Measurements from ENCODE around the gene RAF1. TPM values are rescaled to one million over a fixed set of nuclear protein-coding genes. Genes with fewer than 3 reads are reported as not detected.

RAF1 gene
- 10 to 100 TPM; 89.4 to 90.9 TPM for total RNA-seq
- polyA plus RNA-seq, result 73.1 TPM

- DNase-seq, result peak; percentile 95 to 99 (median 97)
- Histone ChIP-seq H3K27me3 (ENCODE audit: insufficient read depth, low read length, poor library complexity, severe bottlenecking) (no peaks in the 10 kb centered on the region), H3K36me3 (ENCODE audit: insufficient read depth, low read length) (no peaks in the 10 kb centered on the region), H3K27ac (ENCODE audit: low read depth, low read length) (peak within 1 kb of the TSS; percentile 96), H3K4me3 (ENCODE audit: low read length) (peak within 1 kb of the TSS; percentile 99), H3K4me1 (ENCODE audit: insufficient read depth, low read length) (peaks cover 26% of the 10 kb centered on the region), H3K9me3 (ENCODE audit: low read length) (no peaks in the 10 kb centered on the region)
- H3K4me3 Mint-ChIP-seq, result peak within 1 kb of the TSS; percentile 93 to 100 (median 99)
- peak within 1 kb of the TSS; percentile 93 to 100 (median 99) for H3K27ac Mint-ChIP-seq
- ChIA-PET CTCF (interaction anchor here (0.8 to 1.7 kb wide), 4 partner anchors 11 to 95 kb away, joined by 3 to 6 read pairs (median 4); no protein-coding TSS in a partner anchor), POLR2A (interaction anchor here (0.6 to 2.4 kb wide), 11 partner anchors 8 to 1987 kb away, joined by 3 to 8 read pairs (median 4); partner anchors contain the start of genes CCDC174, CHCHD4, MKRN2 and NUP210)
- H3K9me3 Mint-ChIP-seq, result no peaks in the 10 kb centered on the region
- peaks cover 30 to 45% (median 41%) of the 10 kb centered on the region in 3 donors for H3K4me1 Mint-ChIP-seq
- H3K27me3 Mint-ChIP-seq, result no peaks in the 10 kb centered on the region
- peaks cover 0 to 18% (median 1%) of the 10 kb centered on the region in 3 donors for H3K36me3 Mint-ChIP-seq
Measured at GRCh38 chr3:12663936-12664908, at the start of gene RAF1. TSS of gene RAF1 (minus strand) at chr3:12664117. CDS start at chr3:12618721, 45,396 bp downstream.

- no peak overlapping the region for H3K4me3 ChIP-seq (ENCODE audit: low read length)
- Mint-ChIP-seq H3K27ac (no peak overlapping the region), H3K36me3 (no peaks in the 10 kb centered on the region), H3K4me1 (no peaks in the 10 kb centered on the region), H3K4me3 (no peak overlapping the region), H3K27me3 (peaks cover 5 to 22% of the 10 kb centered on the region in 2 donors), H3K9me3 (no peaks in the 10 kb centered on the region)
- ChIA-PET CTCF (interaction anchor here (1.2 kb wide), 1 partner anchor 14 kb away, joined by 3 read pairs; no protein-coding TSS in a partner anchor), POLR2A (no interaction called here)
- H3K36me3 ChIP-seq (ENCODE audit: insufficient read depth, low read length), result no peaks in the 10 kb centered on the region
- DNase-seq, result no peak
- no peaks in the 10 kb centered on the region for H3K9me3 ChIP-seq (ENCODE audit: low read length)
- no peaks in the 10 kb centered on the region for H3K4me1 ChIP-seq (ENCODE audit: insufficient read depth, low read length)
- H3K27me3 ChIP-seq (ENCODE audit: insufficient read depth, low read length, poor library complexity, severe bottlenecking), result no peaks in the 10 kb centered on the region
- H3K27ac ChIP-seq (ENCODE audit: low read depth, low read length), result no peak overlapping the region
Measured at GRCh38 chr3:12710062-12710461, 46.1 kb upstream of the RAF1 start.

GRCh38 chr3:12709334-12709733, 45.4 kb upstream of the RAF1 start:
- ChIA-PET POLR2A (no interaction called here), CTCF (no interaction called here)
- Histone ChIP-seq H3K27ac (ENCODE audit: low read depth, low read length) (no peak overlapping the region), H3K4me3 (ENCODE audit: low read length) (no peak overlapping the region), H3K27me3 (ENCODE audit: insufficient read depth, low read length, poor library complexity, severe bottlenecking) (no peaks in the 10 kb centered on the region), H3K4me1 (ENCODE audit: insufficient read depth, low read length) (no peaks in the 10 kb centered on the region), H3K36me3 (ENCODE audit: insufficient read depth, low read length) (no peaks in the 10 kb centered on the region), H3K9me3 (ENCODE audit: low read length) (no peaks in the 10 kb centered on the region)
- Mint-ChIP-seq H3K27ac (no peak overlapping the region), H3K4me1 (no peaks in the 10 kb centered on the region), H3K36me3 (no peaks in the 10 kb centered on the region), H3K4me3 (no peak overlapping the region), H3K27me3 (peaks cover 5 to 22% of the 10 kb centered on the region in 2 donors), H3K9me3 (no peaks in the 10 kb centered on the region)
- DNase-seq, result no peak

- H3K27me3 ChIP-seq (ENCODE audit: insufficient read depth, low read length, poor library complexity, severe bottlenecking), result no peaks in the 10 kb centered on the region
- H3K36me3 Mint-ChIP-seq, result no peaks in the 10 kb centered on the region
- no peak overlapping the region for H3K27ac ChIP-seq (ENCODE audit: low read depth, low read length)
- peak overlapping the region in 1 of 8 donors; percentile 44 for H3K27ac Mint-ChIP-seq
- CTCF ChIA-PET, result no interaction called here
- no peaks in the 10 kb centered on the region for H3K36me3 ChIP-seq (ENCODE audit: insufficient read depth, low read length)
- no peaks in the 10 kb centered on the region for H3K4me1 ChIP-seq (ENCODE audit: insufficient read depth, low read length)
- no peak overlapping the region for H3K4me3 ChIP-seq (ENCODE audit: low read length)
- H3K4me1 Mint-ChIP-seq, result no peaks in the 10 kb centered on the region
- POLR2A ChIA-PET, result no interaction called here
- H3K9me3 ChIP-seq (ENCODE audit: low read length), result no peaks in the 10 kb centered on the region
- no peaks in the 10 kb centered on the region for H3K9me3 Mint-ChIP-seq
- H3K4me3 Mint-ChIP-seq, result no peak overlapping the region
- no peak for DNase-seq
- H3K27me3 Mint-ChIP-seq, result peaks cover 5 to 22% of the 10 kb centered on the region in 2 donors
Measured at GRCh38 chr3:12708584-12709192, 44.8 kb upstream of the RAF1 start.

GRCh38 chr3:12707449-12707848, 43.5 kb upstream of the RAF1 start:
- no peak overlapping the region for H3K4me3 ChIP-seq (ENCODE audit: low read length)
- H3K4me1 ChIP-seq (ENCODE audit: insufficient read depth, low read length), result no peaks in the 10 kb centered on the region
- POLR2A ChIA-PET, result no interaction called here
- Mint-ChIP-seq H3K27me3 (peaks cover 2 to 18% of the 10 kb centered on the region in 2 donors), H3K27ac (peak overlapping the region in 1 of 8 donors; percentile 32), H3K4me1 (no peaks in the 10 kb centered on the region), H3K36me3 (no peaks in the 10 kb centered on the region), H3K9me3 (no peaks in the 10 kb centered on the region), H3K4me3 (no peak overlapping the region)
- H3K27me3 ChIP-seq (ENCODE audit: insufficient read depth, low read length, poor library complexity, severe bottlenecking), result no peaks in the 10 kb centered on the region
- CTCF ChIA-PET, result interaction anchor here (0.6 to 1.2 kb wide), 4 partner anchors 11 to 30 kb away, joined by 3 to 5 read pairs (median 3); no protein-coding TSS in a partner anchor
- no peaks in the 10 kb centered on the region for H3K36me3 ChIP-seq (ENCODE audit: insufficient read depth, low read length)
- no peak overlapping the region for H3K27ac ChIP-seq (ENCODE audit: low read depth, low read length)
- no peaks in the 10 kb centered on the region for H3K9me3 ChIP-seq (ENCODE audit: low read length)
- DNase-seq, result no peak

- H3K27me3 ChIP-seq (ENCODE audit: insufficient read depth, low read length, poor library complexity, severe bottlenecking), result no peaks in the 10 kb centered on the region
- Mint-ChIP-seq H3K27ac (peak overlapping the region in 1 of 8 donors; percentile 32), H3K27me3 (peaks cover 2 to 18% of the 10 kb centered on the region in 2 donors), H3K9me3 (no peaks in the 10 kb centered on the region), H3K4me1 (no peaks in the 10 kb centered on the region), H3K4me3 (no peak overlapping the region), H3K36me3 (no peaks in the 10 kb centered on the region)
- no peaks in the 10 kb centered on the region for H3K4me1 ChIP-seq (ENCODE audit: insufficient read depth, low read length)
- DNase-seq, result peak; percentile 13 to 68 (median 33)
- H3K36me3 ChIP-seq (ENCODE audit: insufficient read depth, low read length), result no peaks in the 10 kb centered on the region
- ChIA-PET POLR2A (no interaction called here), CTCF (interaction anchor here (0.6 to 1.2 kb wide), 4 partner anchors 12 to 31 kb away, joined by 3 to 5 read pairs (median 3); no protein-coding TSS in a partner anchor)
- H3K4me3 ChIP-seq (ENCODE audit: low read length), result no peak overlapping the region
- no peaks in the 10 kb centered on the region for H3K9me3 ChIP-seq (ENCODE audit: low read length)
- no peak overlapping the region for H3K27ac ChIP-seq (ENCODE audit: low read depth, low read length)
Measured at GRCh38 chr3:12706504-12707253, 42.8 kb upstream of the RAF1 start.

- Mint-ChIP-seq H3K9me3 (no peaks in the 10 kb centered on the region), H3K27ac (no peak overlapping the region), H3K4me3 (no peak overlapping the region), H3K27me3 (peaks cover 0 to 18% of the 10 kb centered on the region in 2 donors), H3K4me1 (no peaks in the 10 kb centered on the region), H3K36me3 (no peaks in the 10 kb centered on the region)
- H3K4me1 ChIP-seq (ENCODE audit: insufficient read depth, low read length), result no peaks in the 10 kb centered on the region
- POLR2A ChIA-PET, result no interaction called here
- DNase-seq, result no peak
- H3K27me3 ChIP-seq (ENCODE audit: insufficient read depth, low read length, poor library complexity, severe bottlenecking), result no peaks in the 10 kb centered on the region
- CTCF ChIA-PET, result interaction anchor here (1.1 to 1.2 kb wide), 2 partner anchors 14 to 23 kb away, joined by 3 read pairs; no protein-coding TSS in a partner anchor
- H3K27ac ChIP-seq (ENCODE audit: low read depth, low read length), result no peak overlapping the region
- H3K36me3 ChIP-seq (ENCODE audit: insufficient read depth, low read length), result no peaks in the 10 kb centered on the region
- H3K4me3 ChIP-seq (ENCODE audit: low read length), result no peak overlapping the region
- no peaks in the 10 kb centered on the region for H3K9me3 ChIP-seq (ENCODE audit: low read length)
Measured at GRCh38 chr3:12705981-12706380, 42.1 kb upstream of the RAF1 start.
